Thyroid gland (tissue), 4 donors: ENCODE data around the gene KIAA1755. TPM values are rescaled to one million over a fixed set of nuclear protein-coding genes. Genes with fewer than 3 reads are reported as not detected.
A peak's percentile ranks its signal among the peaks of the same experiment; 100 is the strongest.

Source experiments
- DNase-seq, 2 donors: peaks; one replicate each; pipeline ENCODE4 v3.0.0-alpha.2; 2019
- H3K27ac ChIP-seq, 3 donors: fragments of 200-600 bp; sonication (generic); 1 replicate in 2 of 3; 2 replicates in 1 of 3; pipeline ENCODE4 v1.5.1; 2016 to 2019; ENCODE audit warnings: mild to moderate bottlenecking in 1 of 3, moderate library complexity in 1 of 3
- H3K27me3 ChIP-seq: fragments of 200-600 bp; sonication (generic); one replicate; pipeline ENCODE4 v1.5.1; 2019
- H3K36me3 ChIP-seq, 2 donors: fragments of 200-600 bp; sonication (generic); one replicate each; pipeline ENCODE4 v1.5.1; 2016 to 2019
- H3K4me1 ChIP-seq, 2 donors: fragments of 200-600 bp; sonication (generic); one replicate each; pipeline ENCODE4 v1.5.1; 2017 to 2019
- H3K4me3 ChIP-seq, 3 donors: fragments of 200-600 bp; sonication (generic); replicated peaks in 1 of 3; 1 replicate in 2 of 3; 2 replicates in 1 of 3; pipeline ENCODE4 v1.5.1; 2016; ENCODE audit warnings: mild to moderate bottlenecking in 1 of 3
- H3K9me3 ChIP-seq: fragments of 200-600 bp; sonication (generic); one replicate; pipeline ENCODE4 v1.5.1; 2017
- CTCF ChIP-seq, 6 experiments: fragments of 200-600 bp in 3 of 6; fragments of 450-650 bp in 3 of 6; sonication (generic) in 3 of 6; IDR thresholded peaks; one replicate each; pipeline ENCODE4 v1.5.1; 2016 to 2019; ENCODE audit warnings: antibody characterized with exemption in 6 of 6, mild to moderate bottlenecking in 2 of 6, inconsistent platforms in 1 of 6, moderate library complexity in 1 of 6
- POLR2A ChIP-seq, 2 donors: fragments of 450-650 bp; IDR thresholded peaks; one replicate each; pipeline ENCODE4 v1.6.1; 2017; ENCODE audit warnings: antibody characterized with exemption in 2 of 2, mild to moderate bottlenecking in 2 of 2, moderate library complexity in 1 of 2
- WGBS, 2 donors: methylation state at CpG; one replicate each; pipeline ENCODE4 v1.1.5; 2017; 5-methylcytosine and 5-hydroxymethylcytosine counted together
- intact Hi-C: fragments of 100-400 bp; cut with DNase I; formaldehyde crosslinking; loops from one replicate; pipeline ENCODE4 v1.15.1; 2023
- total RNA-seq, 4 donors: library from RNA; depleted of rRNA; stranded (reverse); fragments of >200 nt; gene quantifications; one replicate each; pipeline ENCODE4 v1.2.3, GENCODE V29; 2016

The KIAA1755 gene
- total RNA-seq, 4 donors from 2014 or later: 1.0 to 5.5 (median 1.7) TPM

DNA sequence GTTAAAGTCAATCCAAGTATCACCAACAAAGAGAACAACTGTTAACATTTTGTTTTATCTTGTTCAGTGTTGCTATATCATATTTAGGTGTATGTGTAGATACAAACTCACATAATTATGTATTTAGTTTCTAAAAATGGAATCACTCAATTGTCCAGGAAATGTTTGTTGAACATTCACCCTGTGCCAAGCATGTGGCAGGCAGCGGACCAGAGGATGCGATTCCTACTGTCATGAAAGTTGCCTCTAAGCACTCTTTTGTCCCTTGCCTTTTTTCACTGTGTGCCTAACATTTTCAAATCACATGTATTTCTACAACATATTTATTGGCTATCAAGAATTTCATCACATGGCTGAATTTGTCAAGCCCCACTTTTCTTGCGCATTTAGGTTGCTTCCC, 78.6 kb downstream of the KIAA1755 start:
- WGBS, 2 donors: 88 to 91% methylated on average over 3 of the region's 3 CpGs
- H3K9me3 ChIP-seq: no peaks in the 10 kb centered on the region
- no peak overlapping the region for H3K4me3 ChIP-seq
- H3K4me1 ChIP-seq: peaks cover 0 to 7% of the 10 kb centered on the region in 2 donors
- no peaks in the 10 kb centered on the region for H3K36me3 ChIP-seq
- intact Hi-C loops: no loop called here
- peak overlapping the region in 1 of 3 donors; percentile 10 for H3K27ac ChIP-seq
- H3K27me3 ChIP-seq: no peaks in the 10 kb centered on the region
- TF ChIP-seq CTCF (IDR thresholded peaks at IDR 0.05) (no peak), POLR2A (IDR thresholded peaks at IDR 0.05) (no peak)
- DNase-seq: no peak

- intact Hi-C loops: no loop called here
- Histone ChIP-seq H3K4me3 (no peak overlapping the region), H3K27ac (peak overlapping the region in 1 of 3 donors; percentile 10), H3K9me3 (no peaks in the 10 kb centered on the region), H3K36me3 (no peaks in the 10 kb centered on the region), H3K4me1 (peaks cover 0 to 7% of the 10 kb centered on the region in 2 donors), H3K27me3 (no peaks in the 10 kb centered on the region)
- 71 to 75% methylated on average over 6 to 7 of the region's 7 CpGs for WGBS, 2 donors
- TF ChIP-seq CTCF (IDR thresholded peaks at IDR 0.05): no peak
- peak in 1 of 2 donors; percentile 24 for DNase-seq
Observed at GRCh38 chr20:38181207-38181801, 79.2 kb downstream of the KIAA1755 start.

GRCh38 chr20:38180781-38181180, 79.8 kb downstream of the KIAA1755 start:
- H3K4me1 ChIP-seq: peaks cover 0 to 7% of the 10 kb centered on the region in 2 donors
- no peaks in the 10 kb centered on the region for H3K27me3 ChIP-seq
- 75 to 88% methylated on average over 5 of the region's 5 CpGs for WGBS, 2 donors
- no peak for TF ChIP-seq CTCF (IDR thresholded peaks at IDR 0.05)
- no peak overlapping the region for H3K4me3 ChIP-seq
- H3K9me3 ChIP-seq: no peaks in the 10 kb centered on the region
- intact Hi-C loops: no loop called here
- DNase-seq: no peak
- no peak overlapping the region for H3K27ac ChIP-seq
- H3K36me3 ChIP-seq: no peaks in the 10 kb centered on the region

- intact Hi-C loops: no loop called here
- no peak for DNase-seq
- Histone ChIP-seq H3K27me3 (no peaks in the 10 kb centered on the region), H3K4me1 (peaks cover 0 to 7% of the 10 kb centered on the region in 2 donors), H3K27ac (no peak overlapping the region), H3K9me3 (no peaks in the 10 kb centered on the region), H3K4me3 (no peak overlapping the region), H3K36me3 (no peaks in the 10 kb centered on the region)
- TF ChIP-seq CTCF (IDR thresholded peaks at IDR 0.05): no peak
- TF ChIP-seq POLR2A (IDR thresholded peaks at IDR 0.05): no peak
- 73 to 82% methylated on average over 6 of the region's 6 CpGs for WGBS, 2 donors
Observed at GRCh38 chr20:38179846-38180245, 80.7 kb downstream of the KIAA1755 start.

- DNase-seq: no peak
- WGBS, 2 donors: 84 to 90% methylated on average over 4 of the region's 4 CpGs
- intact Hi-C loops: no loop called here
- H3K27me3 ChIP-seq: no peaks in the 10 kb centered on the region
- H3K36me3 ChIP-seq: no peaks in the 10 kb centered on the region
- H3K4me3 ChIP-seq: no peak overlapping the region
- H3K9me3 ChIP-seq: no peaks in the 10 kb centered on the region
- TF ChIP-seq CTCF (IDR thresholded peaks at IDR 0.05) (no peak), POLR2A (IDR thresholded peaks at IDR 0.05) (no peak)
- H3K4me1 ChIP-seq: no peaks in the 10 kb centered on the region
- no peak overlapping the region for H3K27ac ChIP-seq
Observed at GRCh38 chr20:38178581-38178980, 82.0 kb downstream of the KIAA1755 start.
